SH-SY5Y (cell line): ENCODE measurements around the gene WSCD1.

ENCODE experiments used
- GATA2 ChIP-seq: IDR thresholded peaks from 2 replicates; pipeline ENCODE4 v1.6.1; 2011; ENCODE audit warnings: mild to moderate bottlenecking, low read depth, low read length
- GATA3 ChIP-seq: IDR thresholded peaks from 2 replicates; pipeline ENCODE4 v1.6.1; 2011; ENCODE audit warnings: low read depth, mild to moderate bottlenecking, low read length, moderate library complexity

- TF ChIP-seq GATA3 (no peak), GATA2 (no peak)
Measured at GRCh38 chr17:6079960-6080359, 9.8 kb downstream of the WSCD1 start.
